GM18861 (cell line): ENCODE results near the gene ANAPC2.

Experiments
- ATAC-seq: cut with Tn5 transposase; IDR thresholded peaks from one replicate; pipeline ENCODE4 v1.9.1; 2021; ENCODE audit not compliant: unreplicated experiment

Gene ANAPC2

GRCh38 chr9:137178201-137178938 is 10.0 kb downstream of the ANAPC2 start:
- ATAC-seq = no peak

- ATAC-seq = no peak
Measured at GRCh38 chr9:137176302-137177182, 11.8 kb downstream of the ANAPC2 start.

DNA sequence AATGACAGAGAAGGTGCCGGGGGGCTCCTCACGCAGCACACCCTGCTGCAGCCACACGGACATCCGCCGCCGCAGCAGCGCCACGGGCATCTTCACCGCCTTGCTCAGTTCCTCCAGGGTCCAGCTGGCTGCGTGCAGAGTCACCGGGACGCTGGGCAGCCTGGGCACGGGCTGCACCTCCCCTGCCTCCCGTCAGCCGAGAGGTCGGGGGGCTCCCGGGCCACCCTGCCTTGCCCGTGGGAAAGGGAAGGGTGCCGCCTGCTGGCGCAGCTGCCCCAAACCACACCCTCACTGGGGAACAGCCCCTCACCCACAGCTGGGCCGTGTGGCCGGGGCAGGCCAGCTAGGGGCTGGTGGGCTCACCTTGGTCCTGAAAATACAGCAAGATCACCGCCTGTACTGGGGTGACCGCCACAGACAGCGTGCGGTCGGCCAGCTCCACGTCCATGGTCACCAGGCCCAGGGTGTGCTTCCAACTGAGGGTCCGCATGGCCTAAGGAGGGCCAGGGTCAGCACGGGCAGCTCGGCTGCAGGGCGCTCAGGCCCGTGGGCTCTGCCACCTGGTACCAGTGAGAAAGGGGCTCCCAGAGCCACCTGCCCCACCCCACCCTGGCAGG is 12.9 kb downstream of the ANAPC2 start:
- ATAC-seq = no peak

DNA sequence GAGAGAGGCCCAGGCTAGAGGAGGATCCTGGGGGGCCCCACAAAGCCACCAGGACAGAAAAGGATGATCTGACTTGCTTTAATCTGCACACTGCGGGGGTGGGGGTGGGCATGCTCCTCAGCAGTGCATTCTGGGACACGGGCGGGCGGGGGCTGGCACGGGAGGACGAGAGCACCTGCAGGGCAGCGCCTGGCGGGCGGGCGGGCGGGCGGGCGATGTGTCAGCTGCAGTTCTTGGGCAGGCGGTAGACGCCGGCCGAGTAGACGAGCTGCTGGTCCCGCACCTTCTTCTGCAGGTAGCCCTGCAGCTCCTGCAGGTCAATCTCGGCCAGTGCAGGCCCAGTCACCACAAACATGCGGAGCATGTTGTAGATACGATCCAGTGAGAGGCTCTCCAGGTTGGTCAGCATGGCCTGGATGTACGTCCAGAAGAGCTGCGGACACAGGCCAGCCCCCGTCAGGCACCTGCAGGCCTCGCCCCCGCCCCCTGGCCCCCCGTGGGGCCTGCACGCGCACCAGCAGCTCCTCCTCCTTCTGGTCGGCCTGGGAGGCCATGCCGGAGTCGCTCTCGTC is 13.6 kb downstream of the ANAPC2 start:
- ATAC-seq = no peak

- no peak for ATAC-seq
Measured at GRCh38 chr9:137173796-137174664, 14.3 kb downstream of the ANAPC2 start.

GRCh38 chr9:137172901-137173795 is 15.2 kb downstream of the ANAPC2 start:
- ATAC-seq = no peak

GRCh38 chr9:137171149-137171900 is 17.0 kb downstream of the ANAPC2 start:
- ATAC-seq = no peak

DNA sequence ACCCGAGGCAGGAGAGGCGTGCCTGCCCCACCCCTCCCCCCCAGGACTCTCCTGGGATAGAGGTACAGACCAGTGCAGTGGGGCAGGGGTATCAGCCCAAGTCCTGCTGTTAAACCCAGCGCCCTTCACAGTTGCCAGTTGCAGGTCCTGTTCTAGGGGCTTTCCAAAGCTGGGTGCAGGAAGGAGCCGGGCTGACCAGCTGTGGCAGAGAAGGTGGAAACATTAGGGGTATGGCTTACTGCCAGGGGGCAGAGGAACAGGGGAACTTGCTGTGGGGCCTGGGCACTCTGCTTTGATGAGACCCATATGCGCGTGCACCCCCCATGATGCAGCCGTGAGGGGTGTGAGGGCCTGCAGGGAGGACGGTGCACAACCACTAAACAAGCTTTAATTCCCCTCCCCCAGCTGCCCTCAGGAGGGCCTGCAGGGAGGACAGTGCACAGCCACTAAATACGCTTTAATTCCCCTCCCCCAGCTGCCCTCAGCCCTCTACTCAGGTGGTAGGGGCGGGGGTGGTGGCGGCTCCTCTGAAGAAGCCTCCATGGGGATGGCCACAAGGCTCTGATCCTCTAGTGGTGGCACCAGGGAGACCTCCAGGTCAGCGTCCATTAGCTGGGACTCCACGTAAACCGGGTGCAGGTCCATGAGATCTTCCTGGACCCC is 17.7 kb downstream of the ANAPC2 start:
- ATAC-seq = no peak

DNA sequence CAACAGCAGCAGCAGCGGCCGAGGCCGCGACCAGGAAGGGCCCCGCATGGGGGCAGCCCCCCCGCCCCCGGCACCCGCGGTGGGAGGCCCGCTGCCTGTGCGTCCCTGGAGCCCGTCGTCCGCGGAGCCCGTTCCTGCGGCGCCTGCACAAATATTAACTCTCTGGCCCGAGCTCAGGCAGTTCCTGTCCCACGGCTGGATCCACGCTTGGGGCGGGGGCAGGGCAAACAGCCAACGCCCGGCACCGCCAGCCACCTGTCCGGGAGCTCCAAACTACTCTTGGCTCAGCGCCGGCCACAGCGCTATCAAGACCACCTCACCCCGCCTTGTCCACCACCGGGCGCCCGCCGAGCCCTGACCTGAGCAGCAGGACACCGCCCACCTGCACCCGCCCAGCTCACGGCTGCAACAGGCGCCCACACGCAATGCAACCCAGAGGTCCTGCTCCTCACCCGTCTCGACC is 18.4 kb downstream of the ANAPC2 start, which contains the start of gene LRRC26:
Gene LRRC26 (minus strand): TSS at position 156 of the 463 bp plus-strand sequence. CDS start 108 bp downstream, at position 48.
- no peak for ATAC-seq

- ATAC-seq = no peak
Measured at GRCh38 chr9:137168904-137169856, 19.2 kb downstream of the ANAPC2 start.

GRCh38 chr9:137168573-137168903 is 19.8 kb downstream of the ANAPC2 start:
- no peak for ATAC-seq

GRCh38 chr9:137167747-137168572 is 20.4 kb downstream of the ANAPC2 start:
- no peak for ATAC-seq

DNA sequence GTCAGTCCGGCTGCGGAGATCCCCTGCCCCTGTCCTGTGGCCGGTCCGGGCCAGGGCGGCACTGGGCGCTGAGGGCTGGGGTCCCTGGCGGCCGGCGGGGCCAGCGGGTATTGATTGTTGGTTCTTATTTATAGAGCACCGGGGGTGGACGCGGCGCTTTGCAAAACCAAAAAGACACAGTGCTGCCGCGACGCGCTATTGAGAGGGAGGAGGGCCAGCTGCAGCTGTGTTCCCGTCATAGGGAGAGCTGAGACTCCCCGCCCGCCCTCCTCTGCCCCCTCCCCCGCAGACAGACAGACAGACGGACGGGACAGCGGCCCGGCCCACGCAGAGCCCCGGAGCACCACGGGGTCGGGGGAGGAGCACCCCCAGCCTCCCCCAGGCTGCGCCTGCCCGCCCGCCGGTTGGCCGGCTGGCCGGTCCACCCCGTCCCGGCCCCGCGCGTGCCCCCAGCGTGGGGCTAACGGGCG is 21.0 kb downstream of the ANAPC2 start:
- no peak for ATAC-seq

GRCh38 chr9:137166380-137167229 is 21.8 kb downstream of the ANAPC2 start:
- ATAC-seq = no peak

GRCh38 chr9:137165250-137165836 is 23.0 kb downstream of the ANAPC2 start:
- no peak for ATAC-seq
